AG09319 (cell line): ENCODE results near the gene UBR1.

Source experiments
- DNase-seq: peaks from one replicate; pipeline ENCODE4 v3.0.0-alpha.2; 2010; ENCODE audit warnings: low read depth; ENCODE audit errors: extremely low read depth
- CTCF ChIP-seq: IDR thresholded peaks from 2 replicates; pipeline ENCODE4 v1.5.1; 2011; ENCODE audit warnings: low read depth, mild to moderate bottlenecking, inconsistent platforms, low read length, moderate library complexity

The UBR1 gene

GRCh38 chr15:43086551-43086950 lies 19.3 kb downstream of the UBR1 start:
- no peak for DNase-seq
- no peak for TF ChIP-seq CTCF

GRCh38 chr15:43085921-43086320 lies 19.9 kb downstream of the UBR1 start:
- DNase-seq = no peak
- no peak for TF ChIP-seq CTCF

- no peak for DNase-seq
- no peak for TF ChIP-seq CTCF
These were observed 23.3 kb downstream of the UBR1 start for GRCh38 chr15:43082509-43082908.

- TF ChIP-seq CTCF = no peak
- no peak for DNase-seq
These were observed 24.6 kb downstream of the UBR1 start for GRCh38 chr15:43081283-43081682.

- no peak for TF ChIP-seq CTCF
These were observed 34.4 kb downstream of the UBR1 start for GRCh38 chr15:43071451-43071850.

GRCh38 chr15:43070893-43071292 lies 34.9 kb downstream of the UBR1 start:
- TF ChIP-seq CTCF = no peak
- no peak for DNase-seq

More at GRCh38 chr15:43071451-43071850, 34.4 kb downstream of the UBR1 start:
- no peak for DNase-seq

GRCh38 chr15:43070249-43070648 lies 35.6 kb downstream of the UBR1 start:
- no peak for TF ChIP-seq CTCF

More at GRCh38 chr15:43070249-43070648, 35.6 kb downstream of the UBR1 start:
- no peak for DNase-seq
